Stomach (tissue), 9 donors: ENCODE results near the gene RIN3. TPM values are rescaled to one million over a fixed set of nuclear protein-coding genes. Genes with fewer than 3 reads are reported as not detected.

Experiments used
- DNase-seq, 2 donors: peaks; one replicate each; pipeline versions ENCODE4 v3.0.0 to v3.0.0-alpha.2; 2013 to 2019
- H3K27ac ChIP-seq, 5 donors: fragments of 200-600 bp in 4 of 5; sonication (generic) in 4 of 5; one replicate each; pipeline ENCODE4 v1.5.1; 2013 to 2019; ENCODE audit warnings: mild to moderate bottlenecking in 1 of 5, moderate library complexity in 1 of 5
- H3K27me3 ChIP-seq, 3 donors: fragments of 200-600 bp; sonication (generic); one replicate each; pipeline ENCODE4 v1.5.1; 2017 to 2019; ENCODE audit warnings: mixed run types in 1 of 3
- H3K36me3 ChIP-seq, 4 donors: fragments of 200-600 bp; sonication (generic); 1 replicate in 3 of 4; 2 replicates in 1 of 4; pipeline ENCODE4 v1.5.1; 2016 to 2019
- H3K4me1 ChIP-seq, 4 donors: fragments of 200-600 bp; sonication (generic); one replicate each; pipeline ENCODE4 v1.5.1; 2016 to 2019
- H3K4me3 ChIP-seq, 4 donors: fragments of 200-600 bp; sonication (generic) in 3 of 4; one replicate each; pipeline ENCODE4 v1.5.1; 2016 to 2019; ENCODE audit warnings: mild to moderate bottlenecking in 1 of 4
- H3K9me3 ChIP-seq, 4 donors: fragments of 200-600 bp; sonication (generic); one replicate each; pipeline ENCODE4 v1.5.1; 2016 to 2019
- CTCF ChIP-seq, 7 experiments: fragments of 450-650 bp in 4 of 7; fragments of 200-600 bp in 3 of 7; sonication (generic) in 3 of 7; IDR thresholded peaks; one replicate each; pipeline ENCODE4 v1.5.1; 2016 to 2019; ENCODE audit warnings: antibody characterized with exemption in 7 of 7, control low read depth in 2 of 7, mild to moderate bottlenecking in 1 of 7
- EP300 ChIP-seq: sonication (generic); formaldehyde crosslinking; IDR thresholded peaks from one replicate; pipeline ENCODE4 v1.6.1; 2017; ENCODE audit warnings: antibody characterized with exemption
- POLR2A ChIP-seq, 4 donors: fragments of 450-650 bp; IDR thresholded peaks; one replicate each; pipeline ENCODE4 v1.6.1; 2016; ENCODE audit warnings: antibody characterized with exemption in 4 of 4, control low read depth in 2 of 4, mild to moderate bottlenecking in 1 of 4, moderate library complexity in 1 of 4
- POLR2AphosphoS5 ChIP-seq, 3 donors: sonication (generic); formaldehyde crosslinking; IDR thresholded peaks; one replicate each; pipeline ENCODE4 v1.6.1; 2016; ENCODE audit warnings: antibody characterized with exemption in 3 of 3
- WGBS, 5 donors: extraction: QIAGEN DNeasy Blood & Tissue Kit in 3 of 5; methylation state at CpG; one replicate each; pipeline versions ENCODE4 v1.1.5 to v1.1.7; 2013 to 2018; 5-methylcytosine and 5-hydroxymethylcytosine counted together
- intact Hi-C: fragments of 100-400 bp; cut with DNase I; formaldehyde crosslinking; loops from one replicate; pipeline ENCODE4 v1.15.1; 2023; ENCODE audit warnings: low total_unique reads
- polyA plus RNA-seq, 3 donors: library from polyadenylated mRNA; stranded (reverse); fragments of 200-250 nt; gene quantifications; one replicate each; pipeline ENCODE4 v1.2.3, GENCODE V29; 2013
- total RNA-seq, 5 donors: library from RNA; depleted of rRNA; stranded (reverse); fragments of >200 nt; gene quantifications; one replicate each; pipeline versions ENCODE4 v1.1.0 to v1.2.3, GENCODE V29; 2014 to 2016
- donor health status: healthy with polysubstance abuse.
- donor health status: Bipolar disorder and iron deficiency.
- donor health status: healthy.

Gene RIN3
- total and polyA plus RNA-seq, 8 donors, result 5.0 to 47.8 (median 8.0) TPM

GRCh38 chr14:92563359-92563758 is 49.8 kb downstream of the RIN3 start:
- Histone ChIP-seq H3K4me3 (no peak overlapping the region), H3K27ac (peak overlapping the region in 3 of 5 donors; percentile 14 to 63 (median 24)), H3K4me1 (peaks cover 0 to 14% (median 7%) of the 10 kb centered on the region in 4 donors), H3K9me3 (peaks cover 0 to 20% (median 7%) of the 10 kb centered on the region in 4 donors), H3K36me3 (peaks cover 4 to 30% (median 17%) of the 10 kb centered on the region in 4 donors), H3K27me3 (no peaks in the 10 kb centered on the region)
- DNase-seq, result peak in 1 of 2 donors; percentile 31
- TF ChIP-seq CTCF (IDR thresholded peaks at IDR 0.05), result no peak
- intact Hi-C loops, result no loop called here
- WGBS, 5 donors, result 39 to 55% (median 43%) methylated on average over 1 of the region's 1 CpG

GRCh38 chr14:92563765-92564285 is 50.2 kb downstream of the RIN3 start:
- Histone ChIP-seq H3K9me3 (peaks cover 0 to 20% (median 7%) of the 10 kb centered on the region in 4 donors), H3K27ac (peak overlapping the region in 3 of 5 donors; percentile 14 to 63 (median 42)), H3K4me3 (no peak overlapping the region), H3K36me3 (peaks cover 4 to 28% (median 16%) of the 10 kb centered on the region in 4 donors), H3K27me3 (no peaks in the 10 kb centered on the region), H3K4me1 (peaks cover 0 to 14% (median 7%) of the 10 kb centered on the region in 4 donors)
- TF ChIP-seq POLR2AphosphoS5 (IDR thresholded peaks at IDR 0.05) (no peak), POLR2A (IDR thresholded peaks at IDR 0.05) (no peak), CTCF (IDR thresholded peaks at IDR 0.05) (no peak), EP300 (no peak)
- 55 to 80% (median 71%) methylated on average over 1 of the region's 1 CpG for WGBS, 5 donors
- no peak for DNase-seq
- intact Hi-C loops, result no loop called here

- Histone ChIP-seq H3K4me1 (peaks cover 0 to 14% (median 7%) of the 10 kb centered on the region in 4 donors), H3K4me3 (no peak overlapping the region), H3K9me3 (peaks cover 0 to 20% (median 7%) of the 10 kb centered on the region in 4 donors), H3K27ac (peak overlapping the region in 3 of 5 donors; percentile 20 to 63 (median 42)), H3K36me3 (peaks cover under 1 to 27% (median 15%) of the 10 kb centered on the region in 4 donors), H3K27me3 (no peaks in the 10 kb centered on the region)
- intact Hi-C loops, result no loop called here
- WGBS, 5 donors, result 76 to 92% (median 79%) methylated on average over 13 of the region's 13 CpGs
- DNase-seq, result no peak
- TF ChIP-seq CTCF (IDR thresholded peaks at IDR 0.05) (no peak), POLR2AphosphoS5 (IDR thresholded peaks at IDR 0.05) (no peak), POLR2A (IDR thresholded peaks at IDR 0.05) (no peak), EP300 (no peak)
These were observed 50.9 kb downstream of the RIN3 start for GRCh38 chr14:92564344-92565039.

- Histone ChIP-seq H3K9me3 (peaks cover 0 to 20% (median 7%) of the 10 kb centered on the region in 4 donors), H3K27ac (peak overlapping the region in 3 of 5 donors; percentile 20 to 63 (median 37)), H3K36me3 (peaks cover 0 to 23% (median 12%) of the 10 kb centered on the region in 4 donors), H3K4me1 (peaks cover 0 to 14% (median 8%) of the 10 kb centered on the region in 4 donors), H3K27me3 (no peaks in the 10 kb centered on the region), H3K4me3 (no peak overlapping the region)
- 53 to 71% (median 63%) methylated on average over 6 of the region's 6 CpGs for WGBS, 5 donors
- DNase-seq, result no peak
- TF ChIP-seq EP300, result no peak
- TF ChIP-seq CTCF (IDR thresholded peaks at IDR 0.05), result no peak
- no peak for TF ChIP-seq POLR2AphosphoS5 (IDR thresholded peaks at IDR 0.05)
- TF ChIP-seq POLR2A (IDR thresholded peaks at IDR 0.05), result no peak
- intact Hi-C loops, result no loop called here
These were observed 51.6 kb downstream of the RIN3 start for GRCh38 chr14:92565040-92565717.
